AG04449 (cell line): Measurements from ENCODE around the gene ARFGAP2.
"Not testable (repeated sequence)": the region's sequence is repeated elsewhere in the genome, so short reads cannot be mapped to it uniquely, and the experiment has no call there.

Experiments used
- CTCF ChIA-PET: fragments of 350-600 bp; formaldehyde crosslinking; extraction: SDS; loops from one replicate; lab custom pipeline; 2021; ENCODE audit warnings: antibody characterized with exemption; lab: Yijun Ruan, JAX
- POLR2A ChIA-PET: fragments of 400-600, 350-600 bp; formaldehyde crosslinking; extraction: SDS; loops from one replicate; lab custom pipeline; 2020; ENCODE audit warnings: antibody characterized with exemption, inconsistent platforms; lab: Yijun Ruan, JAX
- DNase-seq: peaks from one replicate; pipeline ENCODE4 v3.0.0-alpha.2; 2010; ENCODE audit warnings: low read depth, low spot score
- H3K4me3 ChIP-seq: 2 replicates; pipeline ENCODE4 v1.5.1; 2011; ENCODE audit warnings: low read depth, mild to moderate bottlenecking, control low read depth, low read length
- CTCF ChIP-seq: IDR thresholded peaks from one replicate; pipeline ENCODE4 v1.5.1; 2011; ENCODE audit warnings: mild to moderate bottlenecking, moderate library complexity, low read length, control low read depth, inconsistent platforms; ENCODE audit not compliant: insufficient read depth; ENCODE audit errors: missing control alignments

The ARFGAP2 gene

DNA sequence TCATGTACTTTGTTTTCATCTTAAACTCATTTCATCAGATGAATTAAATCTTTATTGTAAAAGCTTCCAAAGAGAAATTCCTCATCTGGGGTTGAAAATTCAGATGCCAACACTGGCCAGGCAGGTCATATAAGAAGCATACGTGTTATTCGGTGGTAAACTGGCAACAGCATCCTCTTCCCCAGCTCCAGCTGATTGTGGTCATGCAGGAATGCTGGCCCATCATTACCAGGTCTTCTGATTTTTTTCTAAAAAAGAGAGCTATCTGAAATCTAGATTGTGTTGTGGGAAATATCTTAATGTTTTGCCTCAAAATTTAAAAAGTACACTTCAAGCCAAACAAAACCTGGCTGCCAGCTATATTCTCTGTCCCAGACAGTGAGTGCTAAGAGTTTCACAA, 53.6 kb downstream of the ARFGAP2 start:
- no peak overlapping the region for H3K4me3 ChIP-seq
- ChIA-PET POLR2A (no interaction called here), CTCF (interaction anchor here (0.5 to 1.5 kb wide), 3 partner anchors 10 to 235 kb away, joined by 3 to 5 read pairs (median 5); no protein-coding TSS in a partner anchor)
- no peak for TF ChIP-seq CTCF
- DNase-seq = no peak

DNA sequence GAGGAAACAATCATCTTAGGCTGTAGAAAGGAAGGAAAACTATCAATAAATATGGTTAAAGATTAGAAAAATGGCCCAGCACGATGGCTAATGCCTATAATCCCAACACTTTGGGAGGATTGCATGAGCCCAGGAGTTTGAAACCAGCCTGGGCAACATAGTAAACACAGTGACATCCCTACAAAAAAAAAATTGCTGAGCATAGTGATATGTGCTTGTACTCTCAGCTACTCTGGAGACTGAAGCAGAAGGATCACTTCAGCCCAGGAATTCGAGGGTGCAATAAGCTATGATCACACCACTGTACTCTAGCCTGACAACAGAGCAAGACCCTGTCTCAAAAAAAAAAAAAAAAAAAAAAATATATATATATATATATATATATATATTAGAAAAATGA, 54.9 kb downstream of the ARFGAP2 start:
- no peak for TF ChIP-seq CTCF
- POLR2A ChIA-PET = no interaction called here
- no peak for DNase-seq
- no peak overlapping the region for H3K4me3 ChIP-seq
- CTCF ChIA-PET = no interaction called here

GRCh38 chr11:47121056-47121455, 55.6 kb downstream of the ARFGAP2 start:
- ChIA-PET POLR2A (no interaction called here), CTCF (no interaction called here)
- no peak for TF ChIP-seq CTCF
- no peak overlapping the region for H3K4me3 ChIP-seq
- no peak for DNase-seq

GRCh38 chr11:47118958-47119688, 57.6 kb downstream of the ARFGAP2 start:
- DNase-seq, H3K4me3 ChIP-seq, POLR2A ChIA-PET, CTCF ChIA-PET: not testable (repeated sequence)
